Measurements from ENCODE around the gene HTRA1. TPM values are rescaled to one million over a fixed set of nuclear protein-coding genes. Genes with fewer than 3 reads are reported as not detected.
A peak's percentile ranks its signal among the peaks of the same experiment; 100 is the strongest.

HTRA1 gene
- total and polyA plus RNA-seq, 9 of the 15 experiments (the other 6 are each of a cell fraction or from before 2014, with no cell fraction given) = 0.06 to 0.16 (median 0.13) TPM; not detected in 5

DNA sequence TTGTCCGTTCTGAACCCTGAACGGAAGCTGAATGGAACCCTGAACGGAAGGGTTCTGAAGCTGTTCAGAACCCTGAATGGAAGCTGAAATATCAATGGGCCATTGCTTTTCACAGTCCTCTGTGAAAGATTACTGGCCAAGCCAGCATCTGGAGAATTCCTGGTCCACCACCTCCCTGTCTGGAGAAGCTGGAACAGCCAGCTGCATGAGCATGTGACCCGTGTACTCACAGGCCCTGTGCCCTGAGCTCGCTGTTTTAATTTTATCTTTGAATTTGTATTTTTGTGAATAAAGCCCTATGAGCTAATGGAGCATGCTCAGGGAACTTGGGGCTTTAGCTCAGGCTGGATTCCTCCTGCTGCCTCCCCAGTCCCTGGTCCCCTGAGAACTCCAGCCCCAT lies 37.2 kb downstream of the HTRA1 start (continued):
- TF ChIP-seq PTRF (tag; IDR thresholded peaks at IDR 0.05) (no peak), ZNF75A (CRISPR knock-in tag; IDR thresholded peaks at IDR 0.05) (no peak), ZNF224 (CRISPR knock-in tag; IDR thresholded peaks at IDR 0.05) (no peak)

GRCh38 chr10:122499012-122499411 lies 37.7 kb downstream of the HTRA1 start:
- Histone ChIP-seq H2AFZ (ENCODE audit: low read depth, low read length) (no peak overlapping the region), H3K4me2 (ENCODE audit: insufficient read depth, low read length) (no peak overlapping the region), H3K4me1 (replicated peaks in 1 of 2; ENCODE audit: control insufficient read depth in 2 of 2, insufficient read depth in 2 of 2, low read length in 2 of 2) (no peaks in the 10 kb centered on the region), H3K79me2 (ENCODE audit: control insufficient read depth, insufficient read depth, low read length) (no peaks in the 10 kb centered on the region), H3K27me3 (ENCODE audit: control insufficient read depth in 2 of 2, insufficient read depth in 2 of 2, low read length in 2 of 2) (peaks cover 2 to 9% of the 10 kb centered on the region in 2 experiments; a peak in 3 of 5 replicates), H3K9ac (ENCODE audit: insufficient read depth in 1 of 2, low read depth in 2 of 2, low read length in 2 of 2) (no peak overlapping the region; a peak in 1 of 4 replicates), H3K36me3 (ENCODE audit: control insufficient read depth, insufficient read depth, low read length) (no peaks in the 10 kb centered on the region), H3K9me3 (replicated peaks; ENCODE audit: control insufficient read depth, insufficient read depth, low read depth, low read length) (no peaks in the 10 kb centered on the region), H3K9me1 (ENCODE audit: control insufficient read depth, insufficient read depth, low read length) (no peaks in the 10 kb centered on the region), H3K27ac (ENCODE audit: extremely low read depth, low read depth, low read length) (no peak overlapping the region), H3K4me3 (no peak overlapping the region), H4K20me1 (replicated peaks; ENCODE audit: control insufficient read depth, insufficient read depth, low read length) (no peaks in the 10 kb centered on the region)
- no peak for DNase-seq (ENCODE audit: extremely low read depth in 1 of 4, low spot score in 3 of 4)
- FAIRE-seq = no peak
- no peak for ATAC-seq
- POLR2A ChIA-PET = no interaction called here
- WGBS (ENCODE audit: insufficient coverage, low coverage, missing lambda C conversion rate) = 3% methylated on average over 8 of the region's 8 CpGs
- BruUV-seq (replicated peaks) = no TSS peak
- in situ Hi-C loops (cut with MboI) = no loop called here
- intact Hi-C loops (cut with micrococcal nuclease) = no loop called here
- CTCF ChIA-PET (ENCODE audit: low intra/inter-chr PET ratio) = no interaction called here
- peak; percentile 23; the same call in 1 of the 2 replicates for TF ChIP-seq NFIC (IDR thresholded peaks at IDR 0.05)
- TF ChIP-seq SAFB (IDR thresholded peaks at IDR 0.05; ENCODE audit: borderline replicate concordance, low read depth, low read length) = no peak

DNA sequence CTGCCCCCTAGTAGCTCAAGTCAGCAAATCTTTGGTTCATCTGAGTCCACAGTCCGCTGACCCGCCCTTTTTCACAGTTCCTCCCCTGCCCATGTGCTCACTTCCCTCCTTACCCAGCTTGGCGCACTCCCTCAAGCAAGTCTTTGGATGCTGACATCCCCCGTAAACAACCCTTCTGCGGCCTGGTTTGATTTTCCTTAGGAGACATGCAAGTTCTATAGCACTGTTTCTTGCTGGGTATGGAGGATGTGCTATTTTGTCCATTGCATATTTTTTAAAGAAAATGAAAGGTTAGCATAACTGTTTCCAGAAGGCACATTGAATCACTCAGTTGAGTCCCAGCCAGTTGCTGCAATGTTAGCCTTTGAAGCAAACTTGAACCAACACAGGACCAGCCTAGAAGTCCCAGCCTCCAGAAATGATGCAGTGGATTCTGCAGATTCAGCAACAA lies 38.2 kb downstream of the HTRA1 start:
- ChIA-PET CTCF (ENCODE audit: low intra/inter-chr PET ratio) (no interaction called here), POLR2A (no interaction called here)
- H3K79me2 ChIP-seq (ENCODE audit: control insufficient read depth, insufficient read depth, low read length) = no peaks in the 10 kb centered on the region

More for the DNA sequence above, 38.2 kb downstream of the HTRA1 start:
- TF ChIP-seq YY1 (IDR thresholded peaks at IDR 0.05; ENCODE audit: borderline replicate concordance in 1 of 3, control insufficient read depth in 1 of 3, extremely low read depth in 1 of 3, insufficient read depth in 3 of 3, insufficient read length in 1 of 3, insufficient replicate concordance in 2 of 3, low read depth in 1 of 3, low read length in 2 of 3) = no peak
- no peak for TF ChIP-seq TOE1 (IDR thresholded peaks at IDR 0.05; ENCODE audit: borderline replicate concordance)
- no peak for TF ChIP-seq TOE1 (CRISPR knock-in tag; IDR thresholded peaks at IDR 0.05; ENCODE audit: borderline replicate concordance, low read depth)
- Histone ChIP-seq H3K36me3 (ENCODE audit: control insufficient read depth, insufficient read depth, low read length) (no peaks in the 10 kb centered on the region), H4K20me1 (replicated peaks; ENCODE audit: control insufficient read depth, insufficient read depth, low read length) (no peaks in the 10 kb centered on the region), H3K4me3 (no peak overlapping the region), H3K9me3 (replicated peaks; ENCODE audit: control insufficient read depth, insufficient read depth, low read depth, low read length) (no peaks in the 10 kb centered on the region), H3K4me2 (ENCODE audit: insufficient read depth, low read length) (no peak overlapping the region), H3K4me1 (replicated peaks in 1 of 2; ENCODE audit: control insufficient read depth in 2 of 2, insufficient read depth in 2 of 2, low read length in 2 of 2) (no peaks in the 10 kb centered on the region), H2AFZ (ENCODE audit: low read depth, low read length) (no peak overlapping the region), H3K27ac (ENCODE audit: extremely low read depth, low read depth, low read length) (no peak overlapping the region), H3K9ac (ENCODE audit: insufficient read depth in 1 of 2, low read depth in 2 of 2, low read length in 2 of 2) (no peak overlapping the region), H3K9me1 (ENCODE audit: control insufficient read depth, insufficient read depth, low read length) (no peaks in the 10 kb centered on the region), H3K27me3 (ENCODE audit: control insufficient read depth in 2 of 2, insufficient read depth in 2 of 2, low read length in 2 of 2) (peaks cover 2 to 7% of the 10 kb centered on the region in 2 experiments; a peak in 3 of 5 replicates)
- BruUV-seq (replicated peaks) = no TSS peak
- 0% methylated on average over 5 of the region's 5 CpGs for WGBS (ENCODE audit: insufficient coverage, low coverage, missing lambda C conversion rate)
- ATAC-seq = no peak
- DNase-seq (ENCODE audit: extremely low read depth in 1 of 4, low spot score in 3 of 4) = no peak
- intact Hi-C loops (cut with micrococcal nuclease) (no loop called here), in situ Hi-C loops (cut with MboI) (no loop called here)
- FAIRE-seq = no peak

Data from K562 (cell line).